ENCODE data around the gene PAPOLA. TPM values are rescaled to one million over a fixed set of nuclear protein-coding genes. Genes with fewer than 3 reads are reported as not detected.

The PAPOLA gene
- total and polyA plus RNA-seq, 2 experiments from 2014 or later: 198 to 237 TPM

DNA sequence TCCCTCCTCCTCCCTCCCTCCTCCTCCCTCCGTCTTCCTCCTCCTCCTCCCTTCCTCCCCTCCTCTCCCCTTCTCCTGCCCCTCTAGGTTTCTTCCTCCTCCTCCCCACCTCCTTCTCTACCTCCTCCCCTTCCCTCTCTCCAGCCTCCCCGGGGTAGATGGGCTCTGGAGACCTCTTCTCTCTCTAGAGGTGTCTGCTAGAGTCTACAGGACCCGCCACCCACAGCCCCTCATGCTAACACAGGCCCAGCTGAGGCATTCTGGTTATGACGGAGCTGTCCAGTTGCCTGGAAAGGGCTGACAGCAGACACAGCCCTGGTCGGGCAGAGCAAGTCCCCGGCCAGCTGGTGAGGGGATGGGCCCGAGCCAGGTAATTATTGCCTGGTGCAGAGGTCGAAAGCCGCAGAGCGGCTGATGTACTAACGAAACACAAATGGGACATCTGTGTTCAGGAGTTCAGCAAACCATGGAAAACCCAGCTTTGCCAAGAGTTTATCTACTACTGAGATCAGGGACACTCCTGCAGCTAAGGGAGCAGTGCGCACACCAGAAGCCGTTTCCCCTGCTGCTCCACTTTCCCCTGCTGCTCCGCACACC lies 96.2 kb downstream of the PAPOLA start:
- no peaks in the 10 kb centered on the region for H3K36me3 Mint-ChIP-seq (ENCODE audit: low read depth)
- Histone ChIP-seq H3K79me2 (replicated peaks; ENCODE audit: insufficient read depth) (no peaks in the 10 kb centered on the region), H3K36me3 (ENCODE audit: insufficient read depth) (no peaks in the 10 kb centered on the region), H3K4me1 (ENCODE audit: insufficient read depth) (no peaks in the 10 kb centered on the region), H3F3A (replicated peaks; ENCODE audit: low read depth) (no peaks in the 10 kb centered on the region), H3K27ac (ENCODE audit: low read depth) (no peak overlapping the region), H2AFZ (no peak overlapping the region), H4K20me1 (replicated peaks; ENCODE audit: insufficient read depth) (no peaks in the 10 kb centered on the region), H3K4me3 (no peak overlapping the region), H3K27me3 (ENCODE audit: insufficient read depth) (peaks cover 3% of the 10 kb centered on the region), H3K4me2 (no peak overlapping the region), H3K9me2 (ENCODE audit: insufficient read depth) (0 out of 2 replicates have a peak, but pooled peaks cover 7% of the 10 kb centered on the region)
- TF ChIP-seq POLR2AphosphoS5 (IDR thresholded peaks at IDR 0.05; ENCODE audit: low read depth) (no peak), EZH2phosphoT487 (IDR thresholded peaks at IDR 0.05; ENCODE audit: unreplicated experiment) (no peak), CTCF (conservative IDR thresholded peaks at IDR 0.05; ENCODE audit: low read depth in 2 of 2) (no peak), ETS1 (IDR thresholded peaks at IDR 0.05) (no peak), NANOG (IDR thresholded peaks at IDR 0.05; ENCODE audit: borderline replicate concordance) (no peak)
- TF ChIP-seq, protein P1, sequence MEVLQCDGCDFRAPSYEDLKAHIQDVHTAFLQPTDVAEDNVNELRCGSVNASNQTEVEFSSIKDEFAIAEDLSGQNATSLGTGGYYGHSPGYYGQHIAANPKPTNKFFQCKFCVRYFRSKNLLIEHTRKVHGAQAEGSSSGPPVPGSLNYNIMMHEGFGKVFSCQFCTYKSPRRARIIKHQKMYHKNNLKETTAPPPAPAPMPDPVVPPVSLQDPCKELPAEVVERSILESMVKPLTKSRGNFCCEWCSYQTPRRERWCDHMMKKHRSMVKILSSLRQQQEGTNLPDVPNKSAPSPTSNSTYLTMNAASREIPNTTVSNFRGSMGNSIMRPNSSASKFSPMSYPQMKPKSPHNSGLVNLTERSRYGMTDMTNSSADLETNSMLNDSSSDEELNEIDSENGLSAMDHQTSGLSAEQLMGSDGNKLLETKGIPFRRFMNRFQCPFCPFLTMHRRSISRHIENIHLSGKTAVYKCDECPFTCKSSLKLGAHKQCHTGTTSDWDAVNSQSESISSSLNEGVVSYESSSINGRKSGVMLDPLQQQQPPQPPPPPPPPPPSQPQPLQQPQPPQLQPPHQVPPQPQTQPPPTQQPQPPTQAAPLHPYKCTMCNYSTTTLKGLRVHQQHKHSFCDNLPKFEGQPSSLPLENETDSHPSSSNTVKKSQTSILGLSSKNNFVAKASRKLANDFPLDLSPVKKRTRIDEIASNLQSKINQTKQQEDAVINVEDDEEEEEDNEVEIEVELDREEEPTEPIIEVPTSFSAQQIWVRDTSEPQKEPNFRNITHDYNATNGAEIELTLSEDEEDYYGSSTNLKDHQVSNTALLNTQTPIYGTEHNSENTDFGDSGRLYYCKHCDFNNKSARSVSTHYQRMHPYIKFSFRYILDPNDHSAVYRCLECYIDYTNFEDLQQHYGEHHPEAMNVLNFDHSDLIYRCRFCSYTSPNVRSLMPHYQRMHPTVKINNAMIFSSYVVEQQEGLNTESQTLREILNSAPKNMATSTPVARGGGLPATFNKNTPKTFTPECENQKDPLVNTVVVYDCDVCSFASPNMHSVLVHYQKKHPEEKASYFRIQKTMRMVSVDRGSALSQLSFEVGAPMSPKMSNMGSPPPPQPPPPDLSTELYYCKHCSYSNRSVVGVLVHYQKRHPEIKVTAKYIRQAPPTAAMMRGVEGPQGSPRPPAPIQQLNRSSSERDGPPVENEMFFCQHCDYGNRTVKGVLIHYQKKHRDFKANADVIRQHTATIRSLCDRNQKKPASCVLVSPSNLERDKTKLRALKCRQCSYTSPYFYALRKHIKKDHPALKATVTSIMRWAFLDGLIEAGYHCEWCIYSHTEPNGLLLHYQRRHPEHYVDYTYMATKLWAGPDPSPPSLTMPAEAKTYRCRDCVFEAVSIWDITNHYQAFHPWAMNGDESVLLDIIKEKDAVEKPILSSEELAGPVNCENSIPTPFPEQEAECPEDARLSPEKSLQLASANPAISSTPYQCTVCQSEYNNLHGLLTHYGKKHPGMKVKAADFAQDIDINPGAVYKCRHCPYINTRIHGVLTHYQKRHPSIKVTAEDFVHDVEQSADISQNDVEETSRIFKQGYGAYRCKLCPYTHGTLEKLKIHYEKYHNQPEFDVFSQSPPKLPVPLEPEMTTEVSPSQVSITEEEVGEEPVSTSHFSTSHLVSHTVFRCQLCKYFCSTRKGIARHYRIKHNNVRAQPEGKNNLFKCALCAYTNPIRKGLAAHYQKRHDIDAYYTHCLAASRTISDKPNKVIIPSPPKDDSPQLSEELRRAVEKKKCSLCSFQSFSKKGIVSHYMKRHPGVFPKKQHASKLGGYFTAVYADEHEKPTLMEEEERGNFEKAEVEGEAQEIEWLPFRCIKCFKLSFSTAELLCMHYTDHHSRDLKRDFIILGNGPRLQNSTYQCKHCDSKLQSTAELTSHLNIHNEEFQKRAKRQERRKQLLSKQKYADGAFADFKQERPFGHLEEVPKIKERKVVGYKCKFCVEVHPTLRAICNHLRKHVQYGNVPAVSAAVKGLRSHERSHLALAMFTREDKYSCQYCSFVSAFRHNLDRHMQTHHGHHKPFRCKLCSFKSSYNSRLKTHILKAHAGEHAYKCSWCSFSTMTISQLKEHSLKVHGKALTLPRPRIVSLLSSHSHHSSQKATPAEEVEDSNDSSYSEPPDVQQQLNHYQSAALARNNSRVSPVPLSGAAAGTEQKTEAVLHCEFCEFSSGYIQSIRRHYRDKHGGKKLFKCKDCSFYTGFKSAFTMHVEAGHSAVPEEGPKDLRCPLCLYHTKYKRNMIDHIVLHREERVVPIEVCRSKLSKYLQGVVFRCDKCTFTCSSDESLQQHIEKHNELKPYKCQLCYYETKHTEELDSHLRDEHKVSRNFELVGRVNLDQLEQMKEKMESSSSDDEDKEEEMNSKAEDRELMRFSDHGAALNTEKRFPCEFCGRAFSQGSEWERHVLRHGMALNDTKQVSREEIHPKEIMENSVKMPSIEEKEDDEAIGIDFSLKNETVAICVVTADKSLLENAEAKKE (CRISPR knock-in tag; IDR thresholded peaks at IDR 0.05): no peak
- peaks cover 11% of the 10 kb centered on the region for H3K27me3 Mint-ChIP-seq (ENCODE audit: insufficient read depth, low read depth, poor library complexity)
- DNase-seq (ENCODE audit: low spot score) (no peak), ATAC-seq (no peak)
- H3K4me3 Mint-ChIP-seq: no peak overlapping the region
- no peaks in the 10 kb centered on the region for H3K9me3 Mint-ChIP-seq
- H3K27ac Mint-ChIP-seq: no peak overlapping the region
- no peaks in the 10 kb centered on the region for H3K4me1 Mint-ChIP-seq

All from GM23338 (cell line).